Measurements from ENCODE around the gene SLC22A6. TPM values are rescaled to one million over a fixed set of nuclear protein-coding genes. Genes with fewer than 3 reads are reported as not detected.

SLC22A6 gene
- polyA plus RNA-seq, 1 donor (not counting 4 experiments of a cell fraction or from before 2014, with no cell fraction given) = not detected

- no peak for TF ChIP-seq EZH2 (IDR thresholded peaks at IDR 0.05; ENCODE audit: low read length)
- TF ChIP-seq CTCF (optimal IDR thresholded peaks at IDR 0.05 in 1 of 3, IDR thresholded peaks at IDR 0.05 in 1 of 3, conservative IDR thresholded peaks at IDR 0.05 in 1 of 3; ENCODE audit: extremely low read depth in 1 of 3, insufficient read depth in 2 of 3, low read length in 3 of 3) = no peak
- Histone ChIP-seq H3K4me3 (ENCODE audit: control insufficient read depth in 2 of 3, extremely low read depth in 1 of 3, insufficient read depth in 2 of 3, low read depth in 1 of 3, low read length in 3 of 3) (no peak overlapping the region), H3K9ac (ENCODE audit: control insufficient read depth, extremely low read depth, insufficient read depth, low read length) (no peak overlapping the region), H3K79me2 (ENCODE audit: control insufficient read depth, insufficient read depth, low read length) (no peaks in the 10 kb centered on the region), H3K27ac (ENCODE audit: control insufficient read depth, insufficient read depth, low read length) (no peak overlapping the region), H3K27me3 (ENCODE audit: control insufficient read depth, extremely low read depth, insufficient read depth, low read length) (peaks cover 15% of the 10 kb centered on the region), H3K9me1 (ENCODE audit: control insufficient read depth, extremely low read depth, insufficient read depth, low read length) (no peaks in the 10 kb centered on the region), H3K9me3 (ENCODE audit: control insufficient read depth, low read depth, low read length) (no peaks in the 10 kb centered on the region), H3K4me2 (ENCODE audit: control insufficient read depth, extremely low read depth, insufficient read depth, low read depth, low read length) (no peak overlapping the region), H4K20me1 (ENCODE audit: control insufficient read depth, extremely low read depth, insufficient read depth, low read length) (no peaks in the 10 kb centered on the region), H2AFZ (ENCODE audit: control insufficient read depth, low read length) (no peak overlapping the region), H3K4me1 (ENCODE audit: control insufficient read depth, extremely low read depth, insufficient read depth, low read length) (no peaks in the 10 kb centered on the region), H3K36me3 (ENCODE audit: control insufficient read depth in 2 of 2, extremely low read depth in 1 of 2, insufficient read depth in 2 of 2, low read length in 2 of 2) (no peaks in the 10 kb centered on the region)
- DNase-seq (ENCODE audit: low read depth, low spot score) = no peak
- dilution Hi-C loops (cut with MboI; ENCODE audit: extremely low pct_ligation_motif_present, low sequenced_read_pairs) = no loop called here
- no peak for FAIRE-seq
These were observed 34.7 kb upstream of the SLC22A6 start for GRCh38 chr11:63019506-63019905.

DNA sequence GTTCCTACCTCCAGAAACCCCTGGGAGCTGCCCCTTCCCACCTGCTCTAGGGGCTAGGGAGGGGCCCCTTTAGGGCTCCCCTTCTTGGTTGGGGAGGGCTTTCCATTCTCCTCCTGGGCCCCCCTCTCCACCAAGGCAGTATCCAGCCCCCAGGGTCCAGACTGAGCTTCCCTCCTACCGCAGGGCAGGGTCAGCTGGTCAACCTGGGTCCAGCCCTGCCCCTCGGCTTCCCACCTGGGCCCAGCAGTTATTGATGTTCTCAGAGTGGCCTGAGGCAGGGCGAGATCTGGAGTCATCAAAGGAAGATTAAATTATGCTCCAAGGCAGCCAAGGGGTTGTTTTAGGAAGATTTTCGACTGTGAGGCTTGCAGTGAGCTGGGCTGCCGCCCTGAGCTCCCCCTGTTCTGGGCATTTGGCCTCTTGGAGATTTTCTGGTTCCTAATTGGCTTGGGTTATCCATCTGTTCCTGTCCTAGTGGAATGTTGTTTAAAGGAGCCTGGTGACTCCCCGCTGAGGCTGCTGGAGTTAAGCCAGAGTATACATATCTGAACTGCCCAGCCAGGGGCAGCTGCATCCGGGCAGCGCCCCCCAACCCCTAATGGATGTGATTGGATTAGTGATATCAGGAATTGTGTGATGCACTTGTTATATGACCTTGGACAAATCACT is 32.7 kb upstream of the SLC22A6 start:
- peaks cover 4% of the 10 kb centered on the region for H3K27me3 ChIP-seq (ENCODE audit: control insufficient read depth, extremely low read depth, insufficient read depth, low read length)
- no peaks in the 10 kb centered on the region for H3K9me3 ChIP-seq (ENCODE audit: control insufficient read depth, low read depth, low read length)
- no peak overlapping the region for H3K27ac ChIP-seq (ENCODE audit: control insufficient read depth, insufficient read depth, low read length)
- H3K79me2 ChIP-seq (ENCODE audit: control insufficient read depth, insufficient read depth, low read length) = no peaks in the 10 kb centered on the region
- H3K9ac ChIP-seq (ENCODE audit: control insufficient read depth, extremely low read depth, insufficient read depth, low read length) = no peak overlapping the region
- TF ChIP-seq EZH2 (IDR thresholded peaks at IDR 0.05; ENCODE audit: low read length) (no peak), CTCF (optimal IDR thresholded peaks at IDR 0.05 in 1 of 3, IDR thresholded peaks at IDR 0.05 in 1 of 3, conservative IDR thresholded peaks at IDR 0.05 in 1 of 3; ENCODE audit: extremely low read depth in 1 of 3, insufficient read depth in 2 of 3, low read length in 3 of 3) (no peak)
- FAIRE-seq = no peak
- no peak overlapping the region for H3K4me2 ChIP-seq (ENCODE audit: control insufficient read depth, extremely low read depth, insufficient read depth, low read depth, low read length)
- H3K4me3 ChIP-seq (ENCODE audit: control insufficient read depth in 2 of 3, extremely low read depth in 1 of 3, insufficient read depth in 2 of 3, low read depth in 1 of 3, low read length in 3 of 3) = no peak overlapping the region
- no peaks in the 10 kb centered on the region for H3K9me1 ChIP-seq (ENCODE audit: control insufficient read depth, extremely low read depth, insufficient read depth, low read length)
- DNase-seq (ENCODE audit: low read depth, low spot score) = no peak
- no peaks in the 10 kb centered on the region for H4K20me1 ChIP-seq (ENCODE audit: control insufficient read depth, extremely low read depth, insufficient read depth, low read length)
- H2AFZ ChIP-seq (ENCODE audit: control insufficient read depth, low read length) = no peak overlapping the region
- dilution Hi-C loops (cut with MboI; ENCODE audit: extremely low pct_ligation_motif_present, low sequenced_read_pairs) = no loop called here
- no peaks in the 10 kb centered on the region for H3K36me3 ChIP-seq (ENCODE audit: control insufficient read depth in 2 of 2, extremely low read depth in 1 of 2, insufficient read depth in 2 of 2, low read length in 2 of 2)
- H3K4me1 ChIP-seq (ENCODE audit: control insufficient read depth, extremely low read depth, insufficient read depth, low read length) = no peaks in the 10 kb centered on the region

Data from keratinocyte (primary cell).